ENCODE results near the gene NPAS3. TPM values are rescaled to one million over a fixed set of nuclear protein-coding genes. Genes with fewer than 3 reads are reported as not detected.

The NPAS3 gene
- total RNA-seq, 1 donor from 2014 or later = 3.6 TPM

DNA sequence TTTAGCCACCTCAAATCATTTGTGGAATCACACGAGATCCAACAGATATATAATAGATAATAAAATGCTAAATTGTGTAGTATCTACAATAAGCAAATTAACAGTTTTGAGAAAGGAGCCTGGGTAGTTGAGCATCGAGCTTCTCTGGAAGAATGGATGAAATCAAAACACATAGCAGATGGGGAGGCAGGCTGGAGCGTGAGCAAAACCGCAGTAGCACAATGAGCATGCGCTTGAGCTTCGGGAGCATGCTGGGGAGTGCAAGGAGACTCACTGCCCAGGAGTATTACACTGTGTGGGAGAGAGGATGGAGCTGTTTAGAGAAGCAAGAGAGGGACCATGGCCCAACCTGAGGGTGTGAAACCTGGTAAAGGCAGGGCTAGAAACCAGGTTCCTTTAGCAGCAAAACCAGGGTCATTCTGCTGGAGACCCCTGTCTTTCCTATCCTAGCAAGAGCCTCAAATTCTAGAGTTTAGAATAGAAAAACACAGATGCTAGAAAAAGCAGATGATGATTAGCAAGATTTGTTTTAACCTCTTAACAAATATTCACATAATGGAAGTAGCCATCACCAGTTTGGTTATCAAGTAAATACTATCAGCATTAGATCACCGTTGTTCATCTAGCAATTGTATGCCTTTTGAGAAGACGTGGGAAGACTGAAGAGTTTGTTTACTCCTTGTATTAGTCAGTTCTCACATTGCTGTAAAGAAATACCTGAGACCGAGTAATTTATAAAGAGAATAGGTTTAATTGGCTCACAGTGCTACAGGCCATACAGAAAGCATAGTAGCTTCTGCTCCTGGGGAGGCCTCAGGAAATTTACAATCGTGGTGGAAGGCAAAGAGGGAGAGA lies 527.4 kb downstream of the NPAS3 start:
- no peak for DNase-seq (ENCODE audit: low spot score)

DNA sequence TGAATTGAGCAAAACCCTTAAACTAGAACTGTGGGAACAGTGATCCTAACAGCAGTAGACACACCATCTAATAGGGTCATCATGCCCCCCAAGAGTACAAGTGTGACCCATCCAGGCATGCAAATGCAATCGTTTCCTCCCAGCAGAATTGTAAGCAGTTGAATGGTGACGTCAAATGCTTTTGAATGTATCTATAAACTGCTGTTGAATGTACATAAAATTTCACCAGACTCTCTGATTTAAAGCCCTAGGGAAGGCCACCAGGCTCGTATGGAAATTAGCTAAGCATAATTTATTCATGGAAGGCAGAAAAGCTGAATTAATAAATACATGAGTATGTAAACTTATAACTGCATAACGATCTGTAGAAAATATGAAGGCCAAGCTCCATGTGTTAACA lies 529.3 kb downstream of the NPAS3 start:
- no peak for DNase-seq (ENCODE audit: low spot score)

DNA sequence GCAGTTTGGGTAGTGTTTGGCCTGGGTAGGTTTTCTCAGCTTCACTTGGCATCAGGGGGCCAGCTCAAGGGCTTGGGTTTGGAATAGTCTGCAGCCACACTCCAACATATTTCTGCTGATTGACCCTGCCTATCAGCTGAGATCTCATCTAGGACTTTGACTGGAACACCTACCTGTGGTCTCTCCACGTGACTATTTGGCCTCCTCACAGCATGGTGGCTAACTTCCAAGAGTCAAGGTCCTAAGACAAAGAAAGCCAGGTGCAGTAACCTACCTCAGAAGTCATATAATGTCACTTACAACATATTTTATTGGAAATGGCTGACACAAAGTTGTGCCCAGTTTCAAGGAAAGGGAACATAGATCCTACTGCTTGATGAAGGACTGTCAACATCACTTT lies 531.2 kb downstream of the NPAS3 start:
- no peak for DNase-seq (ENCODE audit: low spot score)

DNA sequence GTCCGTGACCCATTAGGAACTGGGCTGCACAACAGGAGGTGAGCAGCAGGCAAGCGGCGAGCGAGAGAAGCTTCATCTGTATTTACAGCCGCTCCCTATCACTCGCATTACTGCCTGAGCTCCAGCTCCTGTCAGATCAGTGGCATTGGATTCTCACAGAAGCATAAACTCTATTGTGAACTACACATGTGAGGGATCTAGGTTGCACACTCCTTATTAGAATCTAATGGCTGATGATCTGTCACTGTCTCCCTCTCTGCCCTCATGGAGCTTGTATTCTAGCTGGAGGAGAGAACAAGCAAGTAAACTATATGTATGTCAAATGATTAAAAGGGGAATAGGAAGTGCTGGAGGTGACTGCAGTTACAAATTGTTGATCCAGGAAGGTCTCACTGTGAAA lies 533.1 kb downstream of the NPAS3 start:
- DNase-seq (ENCODE audit: low spot score) = no peak

DNA sequence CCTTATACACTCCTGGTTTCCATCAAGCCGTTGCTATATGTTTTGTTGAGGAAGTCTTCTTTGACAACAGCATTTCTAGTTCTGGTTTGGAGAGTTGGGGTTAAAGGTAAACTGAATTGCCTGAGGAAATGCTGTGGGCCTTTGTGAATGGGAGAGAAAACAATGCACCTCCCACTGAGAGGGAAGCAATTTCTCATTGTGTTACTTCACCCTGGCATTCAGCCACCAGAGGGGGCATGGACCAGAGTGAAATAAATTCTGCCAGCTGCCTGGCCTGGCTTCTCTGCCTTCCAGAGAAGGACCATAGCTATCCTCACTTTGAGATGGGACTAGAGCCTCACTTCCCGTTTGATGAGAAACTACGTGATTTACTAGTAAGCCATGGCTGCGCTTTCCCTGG lies 536.9 kb downstream of the NPAS3 start:
- no peak for DNase-seq (ENCODE audit: low spot score)

DNA sequence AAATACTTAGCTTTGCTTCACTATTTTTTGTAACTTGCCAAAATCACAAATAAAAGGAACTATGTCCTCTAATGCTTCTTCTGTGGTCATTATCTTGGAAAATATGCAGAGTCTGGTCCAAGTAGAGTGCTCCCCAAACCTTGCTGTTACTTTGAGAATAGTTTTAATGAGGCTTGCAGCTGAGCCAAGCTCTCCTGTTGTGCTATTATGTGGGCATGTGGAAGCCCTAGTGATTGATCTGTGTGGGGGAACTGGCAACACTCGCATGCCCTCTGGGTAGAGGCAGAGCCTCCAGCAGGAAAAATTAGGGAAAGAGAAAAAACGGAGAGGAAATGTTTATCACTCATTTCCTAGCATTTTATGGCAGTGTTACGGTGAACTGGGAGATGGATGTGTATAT lies 539.1 kb downstream of the NPAS3 start:
- no peak for DNase-seq (ENCODE audit: low spot score)

DNA sequence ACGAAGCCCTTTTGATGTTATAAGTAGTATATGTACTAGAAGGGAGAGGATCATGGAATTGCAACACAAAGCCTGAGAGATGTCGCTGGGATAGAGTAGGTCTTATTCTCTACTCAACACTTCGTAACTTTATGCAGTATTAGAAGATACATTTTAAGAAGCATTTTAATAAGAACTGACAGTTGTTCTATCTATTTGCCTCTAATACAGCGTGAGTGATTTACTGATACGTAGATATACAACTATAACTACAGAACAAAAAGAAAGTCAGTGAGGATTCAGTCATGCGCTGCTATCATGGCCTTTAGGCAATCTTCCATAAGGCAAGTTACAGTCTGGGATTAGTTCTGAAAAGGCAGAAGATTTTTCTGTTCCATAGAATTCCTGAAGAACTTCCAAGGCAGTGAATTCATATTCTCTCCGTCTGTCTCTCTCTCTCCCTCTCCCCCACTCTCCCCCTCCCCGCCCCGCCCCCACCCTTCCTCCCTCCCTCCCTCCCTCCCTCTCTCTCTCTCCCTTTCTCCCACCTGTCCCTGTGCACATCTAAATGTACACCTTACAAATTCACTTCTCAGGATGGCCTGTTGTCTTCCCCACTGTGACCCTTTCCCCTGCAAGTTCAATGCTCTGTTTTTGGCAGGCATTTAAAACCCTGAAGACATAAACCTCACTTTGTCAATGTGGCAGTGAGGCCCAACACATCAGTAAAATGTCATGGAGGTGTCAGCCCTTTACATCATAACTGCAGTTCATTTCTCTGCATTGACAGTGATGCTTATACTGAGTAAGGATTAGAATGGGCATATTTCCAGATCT lies 541.6 kb downstream of the NPAS3 start:
- DNase-seq (ENCODE audit: low spot score) = no peak

DNA sequence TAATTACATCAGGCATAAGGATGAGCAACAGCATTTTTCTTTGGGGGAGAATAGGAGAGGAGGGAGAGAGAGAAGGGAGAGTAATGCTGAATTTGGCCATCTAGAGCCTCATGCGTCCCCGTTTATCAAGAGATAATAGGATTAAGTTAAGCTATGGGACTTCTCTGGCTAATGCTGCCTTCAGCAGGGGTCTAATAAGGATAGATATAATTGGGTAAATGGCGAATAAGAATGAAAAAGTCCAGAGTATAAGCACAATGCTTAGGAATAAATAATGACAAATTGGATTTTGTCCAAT lies 542.2 kb downstream of the NPAS3 start:
- DNase-seq (ENCODE audit: low spot score) = no peak

DNA sequence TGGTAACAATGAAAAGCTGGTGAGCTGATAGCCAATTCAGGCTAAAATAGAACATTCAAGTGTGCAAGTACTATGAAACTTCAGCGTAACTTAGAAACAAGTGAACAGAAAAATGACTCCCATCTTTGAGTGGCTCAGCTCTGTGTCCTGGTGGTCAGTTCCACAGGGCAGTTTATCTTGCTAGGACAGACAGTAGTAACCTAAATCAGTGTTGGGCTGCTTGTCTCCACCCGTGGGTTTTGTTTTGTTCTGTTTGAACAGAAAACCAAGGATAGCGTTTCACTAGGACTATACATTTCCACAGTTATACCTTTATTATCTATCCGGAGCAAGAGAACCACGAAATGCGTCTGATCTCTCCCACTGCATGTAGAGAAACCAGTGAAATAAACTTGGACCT lies 544.4 kb downstream of the NPAS3 start:
- no peak for DNase-seq (ENCODE audit: low spot score)

DNA sequence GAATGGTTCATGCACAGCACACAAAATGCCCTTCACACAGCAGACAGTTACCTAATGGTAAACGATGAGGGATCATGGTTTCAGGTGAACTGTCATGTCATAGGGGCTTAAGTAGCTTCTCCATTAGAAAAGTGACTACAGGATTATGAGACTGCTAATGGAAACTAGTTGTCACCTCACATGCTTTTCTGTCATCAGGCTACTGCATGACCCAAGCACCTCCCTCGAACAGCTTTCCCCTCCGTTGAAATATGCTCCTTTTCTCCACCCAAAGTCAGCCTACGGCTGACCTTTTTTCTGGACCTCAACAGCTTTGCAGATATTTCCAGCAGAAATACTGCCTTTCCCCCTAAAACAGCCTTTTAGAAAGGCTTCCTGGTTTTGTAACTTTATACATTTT lies 544.9 kb downstream of the NPAS3 start:
- no peak for DNase-seq (ENCODE audit: low spot score)

DNA sequence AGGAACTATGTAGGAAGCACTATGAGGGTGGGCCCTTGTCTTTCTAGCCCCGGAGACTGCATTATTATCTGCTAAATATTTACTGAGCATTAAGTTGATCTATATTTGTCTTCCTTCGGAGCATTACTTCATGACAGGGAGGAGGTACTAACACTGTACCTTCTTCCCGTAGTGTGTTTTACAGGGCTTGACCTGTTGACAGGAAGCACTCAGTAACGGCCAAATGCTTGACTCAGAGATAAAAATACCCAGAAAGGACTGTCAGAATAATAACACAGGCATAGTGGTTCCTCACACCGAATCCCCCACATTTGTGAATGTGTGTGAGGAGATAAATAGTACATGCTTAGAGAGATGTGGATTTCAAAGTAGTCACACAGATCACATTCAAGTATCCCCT lies 545.6 kb downstream of the NPAS3 start:
- no peak for DNase-seq (ENCODE audit: low spot score)

DNA sequence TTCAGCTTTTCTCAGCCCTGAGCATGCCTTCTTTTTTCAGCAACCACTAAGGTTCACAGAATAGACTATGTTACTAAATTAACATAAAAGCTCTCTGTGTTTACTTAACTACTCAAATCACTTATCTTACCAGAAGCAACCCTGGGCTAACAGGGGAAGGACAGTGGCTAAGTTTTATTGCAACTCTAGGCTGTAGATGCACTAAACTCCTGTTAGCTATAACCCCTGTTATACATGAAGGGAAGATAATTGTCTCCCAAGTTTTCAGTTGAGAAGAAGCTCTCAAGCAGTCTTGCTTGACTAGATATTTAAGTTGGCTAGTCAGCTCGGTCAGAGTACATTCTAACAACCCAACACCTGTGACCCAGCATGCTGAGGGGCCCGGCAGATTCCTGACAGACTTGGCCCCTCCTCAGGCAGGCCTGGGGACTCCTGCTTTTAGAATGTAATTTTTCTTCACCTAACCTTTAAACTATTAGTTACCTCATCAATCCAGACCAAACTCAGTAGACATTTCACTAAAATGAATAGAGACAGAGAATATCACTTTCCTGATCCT lies 547.7 kb downstream of the NPAS3 start:
- DNase-seq (ENCODE audit: low spot score) = no peak

DNA sequence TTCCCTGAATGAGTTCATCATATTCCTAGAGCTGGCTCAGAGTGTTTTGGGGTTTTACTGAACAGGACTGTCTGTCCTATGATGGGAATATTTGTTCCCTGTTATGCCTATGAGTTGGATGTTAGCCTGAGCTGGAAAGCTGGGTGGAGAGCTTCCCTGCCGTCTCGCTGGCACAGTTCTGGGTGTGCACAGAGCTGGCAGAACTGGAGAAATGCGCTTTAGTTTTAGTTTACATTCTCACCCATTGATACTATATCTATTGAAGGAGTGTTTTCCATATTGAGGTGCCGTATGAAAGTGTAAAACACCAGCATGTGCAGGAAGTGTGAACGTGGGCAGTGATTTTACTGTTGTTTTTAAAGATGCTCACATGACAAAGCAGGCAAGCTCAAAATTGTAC lies 549.9 kb downstream of the NPAS3 start:
- no peak for DNase-seq (ENCODE audit: low spot score)

DNA sequence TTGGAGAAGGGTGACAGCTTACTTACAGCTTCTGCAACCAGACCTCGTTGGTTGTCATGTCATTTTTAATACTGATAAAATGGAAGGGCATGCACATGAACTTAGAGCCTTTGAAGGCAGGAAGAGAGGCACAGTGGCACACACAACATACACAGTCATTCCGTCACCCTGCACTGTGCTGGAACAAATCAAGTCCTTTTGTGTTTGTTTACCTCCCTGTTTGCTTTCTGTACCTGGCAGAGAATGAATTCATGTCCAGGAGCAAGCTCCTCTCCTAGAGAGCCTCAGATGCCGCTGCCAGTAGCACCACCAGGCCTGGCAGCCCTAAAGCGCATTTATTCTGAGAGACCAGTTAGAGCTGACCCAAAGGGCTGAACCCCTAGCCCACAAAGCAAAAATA lies 551.9 kb downstream of the NPAS3 start:
- DNase-seq (ENCODE audit: low spot score) = no peak

DNA sequence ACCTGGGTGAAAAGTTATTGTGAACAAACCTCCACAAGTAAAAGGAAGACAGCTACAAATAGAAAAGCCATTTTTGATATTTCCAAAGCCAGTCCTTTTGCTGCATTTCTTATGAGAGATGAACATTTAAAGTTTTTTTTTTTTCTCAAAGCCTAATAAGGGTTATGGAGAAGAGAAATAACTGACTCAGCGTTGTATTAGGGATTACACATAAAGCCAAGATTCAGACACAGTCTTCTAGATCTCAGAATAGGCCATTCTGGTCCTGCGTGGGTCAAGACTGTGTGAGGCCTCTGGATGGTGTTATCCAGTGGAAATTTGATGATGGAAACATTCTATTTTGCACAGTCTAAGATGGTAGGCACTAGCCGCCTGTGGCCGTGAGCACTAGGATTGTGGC lies 552.4 kb downstream of the NPAS3 start:
- no peak for DNase-seq (ENCODE audit: low spot score)

DNA sequence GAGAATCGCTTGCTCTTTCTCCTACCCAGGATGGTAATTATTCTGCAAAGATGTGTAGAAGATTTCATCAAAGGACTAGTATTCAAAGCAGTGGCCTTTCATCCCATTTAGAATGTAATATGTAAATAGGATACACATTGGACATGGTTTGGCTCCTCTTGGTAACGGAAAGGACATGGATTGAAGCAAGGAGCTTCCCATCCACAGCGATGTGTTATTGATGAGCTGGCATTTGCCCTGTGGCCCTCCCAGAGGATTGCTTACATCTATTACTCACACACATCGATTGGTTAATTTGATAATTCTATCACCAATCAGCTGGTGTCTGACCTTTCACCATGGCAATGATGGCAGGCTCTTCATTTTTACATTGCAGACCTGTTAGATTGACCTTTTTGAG lies 553.8 kb downstream of the NPAS3 start:
- no peak for DNase-seq (ENCODE audit: low spot score)

DNA sequence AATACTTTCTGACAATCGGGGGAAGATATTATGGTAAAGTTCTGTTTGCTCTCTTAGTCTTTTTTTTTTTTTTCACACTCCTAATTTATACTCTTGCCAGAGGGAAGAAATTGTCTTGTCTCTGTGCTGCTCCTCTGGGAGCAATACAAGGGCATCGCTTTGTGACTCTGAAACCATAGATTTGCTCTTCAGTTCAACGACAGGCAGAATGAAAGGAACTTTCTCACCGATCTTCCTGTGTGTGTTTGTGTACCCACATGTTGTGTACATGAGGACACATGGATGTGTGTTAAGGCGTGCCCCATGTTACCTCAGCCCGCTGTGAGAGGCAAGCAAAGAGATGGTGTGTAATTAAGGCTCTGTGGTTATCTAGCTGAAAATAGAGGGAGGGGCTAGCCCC lies 554.6 kb downstream of the NPAS3 start:
- no peak for DNase-seq (ENCODE audit: low spot score)

DNA sequence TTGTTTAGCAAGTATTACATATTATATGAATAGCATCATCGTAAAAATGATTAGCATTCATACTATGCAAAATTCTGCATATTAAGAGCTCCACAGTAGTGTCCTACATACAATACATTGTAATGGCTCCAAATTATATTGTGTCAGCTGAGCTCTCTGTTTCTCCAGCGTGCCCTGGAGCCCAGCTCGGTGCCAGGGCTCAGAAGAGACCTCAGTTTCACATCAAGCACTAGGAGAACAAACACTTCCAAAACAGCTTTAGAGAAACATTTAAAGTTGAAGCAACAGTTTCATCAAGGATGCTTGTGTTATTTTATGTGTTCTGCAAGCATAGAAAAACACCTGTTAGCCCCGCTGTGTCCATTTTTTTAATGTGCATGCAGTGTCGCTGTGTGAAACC lies 555.3 kb downstream of the NPAS3 start:
- DNase-seq (ENCODE audit: low spot score) = no peak

DNA sequence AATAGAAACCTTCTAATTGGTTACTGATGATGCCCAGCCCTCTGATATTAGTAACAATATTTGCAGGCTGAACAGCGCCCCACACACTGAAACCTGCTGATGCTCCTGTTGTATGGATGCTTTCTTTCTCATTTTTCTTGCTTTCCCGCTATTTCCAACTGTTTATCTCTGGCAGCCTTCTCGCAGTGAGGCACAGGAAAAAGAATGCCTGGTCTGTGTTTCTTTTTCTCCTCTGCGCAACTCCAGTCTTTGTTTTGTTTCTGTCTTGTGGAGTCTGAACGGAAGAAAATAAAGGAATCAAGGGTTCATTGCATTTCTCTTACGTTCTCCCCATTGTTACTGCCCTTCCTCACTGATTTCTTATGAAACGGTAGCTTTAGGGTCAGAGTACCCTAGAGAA lies 561.0 kb downstream of the NPAS3 start:
- DNase-seq (ENCODE audit: low spot score) = no peak

DNA sequence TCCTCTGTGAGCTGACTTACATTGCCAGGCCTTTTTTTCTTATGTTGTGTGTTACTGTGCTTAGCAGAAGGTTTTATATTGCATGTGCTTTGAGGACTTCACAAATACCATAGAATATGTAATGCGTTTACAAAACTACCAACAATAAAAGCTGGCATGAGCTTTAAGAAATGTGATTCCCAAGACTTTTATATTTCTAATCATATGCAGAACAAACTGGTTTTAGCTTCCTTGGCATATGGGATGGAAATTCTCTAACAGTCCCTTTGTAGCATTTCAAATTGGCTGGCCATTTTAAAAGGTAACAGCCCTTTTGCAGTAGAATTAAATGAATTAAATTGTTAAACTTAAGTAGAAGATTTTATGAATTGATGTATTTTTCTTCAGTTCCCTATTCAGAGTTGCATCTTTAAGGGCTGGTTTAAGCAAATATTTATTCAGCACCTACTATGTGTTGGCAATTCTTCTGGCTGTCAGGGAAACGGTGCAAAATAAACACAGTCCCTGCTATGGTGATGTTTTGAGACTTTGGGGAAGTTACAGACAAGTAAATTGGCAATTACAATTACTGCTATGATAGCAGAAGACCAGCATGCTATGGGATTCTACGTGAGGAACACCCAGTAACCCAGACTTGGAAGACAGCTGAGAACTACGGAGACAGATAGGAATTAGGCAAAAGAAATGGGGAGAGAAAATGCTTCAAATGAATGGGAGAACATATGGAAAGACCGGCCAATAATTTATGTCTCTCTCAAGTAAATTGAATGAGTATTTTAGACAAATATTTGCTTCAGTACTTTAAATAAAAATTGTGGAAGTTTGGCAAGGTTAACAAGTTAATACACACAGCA lies 565.8 kb downstream of the NPAS3 start:
- no peak for DNase-seq (ENCODE audit: low spot score)

DNA sequence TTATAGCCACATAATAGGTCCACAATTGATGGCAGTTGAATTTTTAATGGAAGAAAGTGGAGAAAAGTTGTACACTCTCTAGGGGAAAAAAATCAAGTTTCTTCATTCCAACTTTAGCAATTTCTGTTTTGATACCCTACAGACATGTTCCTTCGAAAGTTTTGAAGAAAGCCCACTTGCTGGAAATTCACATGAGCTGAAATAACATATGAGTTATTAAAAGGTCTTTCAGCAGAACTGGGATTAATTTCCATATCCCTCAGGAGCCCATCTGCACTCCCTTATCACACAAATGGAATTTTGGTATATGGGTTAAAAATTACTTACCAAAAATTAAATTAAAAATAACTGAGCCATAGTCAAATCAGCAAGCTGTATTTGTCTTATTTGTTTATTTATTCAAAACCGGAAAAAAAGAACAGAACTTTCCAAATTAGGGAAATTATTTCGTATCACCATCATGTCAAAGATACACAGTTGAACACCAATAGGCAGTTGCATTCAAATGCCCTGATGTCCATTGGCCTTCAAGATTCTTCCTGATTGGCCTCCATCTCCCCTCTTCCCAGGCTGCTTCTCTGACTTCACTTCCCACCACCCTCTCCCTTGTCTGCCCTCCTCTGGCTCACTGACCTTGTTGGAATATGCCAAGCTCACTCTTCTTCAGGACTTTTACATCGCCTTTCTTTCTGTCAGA lies 566.7 kb downstream of the NPAS3 start:
- DNase-seq (ENCODE audit: low spot score) = no peak
